Activated CD4-positive, alpha-beta T cell treated with anti-CD3 and anti-CD28 coated beads, Interleukin-2, amount 50 U/mL, for 24 hours (primary cell): ENCODE results near the gene DHCR7.

Experiments
- DNase-seq, 2 donors: peaks; one replicate each; pipeline ENCODE4 v3.0.0-alpha.2; 2020; ENCODE audit warnings: low read depth in 1 of 2, low spot score in 1 of 2

Gene DHCR7

GRCh38 chr11:71420455-71421241 lies 27.5 kb downstream of the DHCR7 start:
- no peak for DNase-seq

- peak in 1 of 2 donors; percentile 22 for DNase-seq
Observed at GRCh38 chr11:71418643-71419042, 29.6 kb downstream of the DHCR7 start.

GRCh38 chr11:71414645-71415044 lies 33.5 kb downstream of the DHCR7 start:
- no peak for DNase-seq

GRCh38 chr11:71410363-71410966 lies 37.7 kb downstream of the DHCR7 start:
- DNase-seq = no peak

GRCh38 chr11:71408826-71409225 lies 39.4 kb downstream of the DHCR7 start:
- no peak for DNase-seq

- DNase-seq = no peak
Observed at GRCh38 chr11:71407356-71407755, 40.8 kb downstream of the DHCR7 start.

GRCh38 chr11:71406681-71407080 lies 41.5 kb downstream of the DHCR7 start:
- no peak for DNase-seq

GRCh38 chr11:71404209-71404608 lies 44.0 kb downstream of the DHCR7 start:
- no peak for DNase-seq

- DNase-seq = no peak
Observed at GRCh38 chr11:71402878-71403277, 45.3 kb downstream of the DHCR7 start.

- no peak for DNase-seq
Observed at GRCh38 chr11:71400216-71400615, 48.0 kb downstream of the DHCR7 start.

GRCh38 chr11:71399341-71399740 lies 48.9 kb downstream of the DHCR7 start:
- no peak for DNase-seq

- no peak for DNase-seq
Observed at GRCh38 chr11:71397961-71398360, 50.2 kb downstream of the DHCR7 start.

GRCh38 chr11:71397331-71397860 lies 50.8 kb downstream of the DHCR7 start:
- no peak for DNase-seq

GRCh38 chr11:71396548-71397123 lies 51.6 kb downstream of the DHCR7 start:
- DNase-seq = no peak

- no peak for DNase-seq
Observed at GRCh38 chr11:71395774-71396173, 52.4 kb downstream of the DHCR7 start.

- DNase-seq = no peak
Observed at GRCh38 chr11:71395263-71395560, 53.0 kb downstream of the DHCR7 start.

- DNase-seq = no peak
Observed at GRCh38 chr11:71393283-71393682, 54.9 kb downstream of the DHCR7 start.

- no peak for DNase-seq
Observed at GRCh38 chr11:71391796-71392195, 56.4 kb downstream of the DHCR7 start.

GRCh38 chr11:71391352-71391751 lies 56.8 kb downstream of the DHCR7 start:
- DNase-seq = no peak

GRCh38 chr11:71388637-71389235 lies 59.5 kb downstream of the DHCR7 start:
- no peak for DNase-seq

GRCh38 chr11:71387784-71388636 lies 60.2 kb downstream of the DHCR7 start:
- no peak for DNase-seq
